PC-9 (cell line): Measurements from ENCODE around the gene HERC2.

Experiments used
- CTCF ChIP-seq: fragments of 200-600 bp; sonication (generic); conservative IDR thresholded peaks from 2 replicates; pipeline ENCODE4 v1.6.1; 2017; ENCODE audit warnings: mixed run types, antibody characterized with exemption, mild to moderate bottlenecking, moderate library complexity
- EZH2 ChIP-seq: fragments of 200-600 bp; sonication (generic); IDR thresholded peaks from 2 replicates; pipeline ENCODE4 v1.8.0; 2017; ENCODE audit warnings: antibody characterized with exemption, low read depth

- TF ChIP-seq CTCF (no peak), EZH2 (no peak)
These were observed 215.5 kb downstream of the HERC2 start for GRCh38 chr15:28106294-28107110.
